Neural crest cell (in vitro differentiated cells): Measurements from ENCODE around the gene UBR4. TPM values are rescaled to one million over a fixed set of nuclear protein-coding genes. Genes with fewer than 3 reads are reported as not detected.

Source experiments
- DNase-seq: peaks from one replicate; pipeline ENCODE4 v3.0.0; 2021; ENCODE audit warnings: low read depth, mixed read lengths, low spot score
- H3K27ac Mint-ChIP-seq: one replicate; pipeline ENCODE4 v1.8.0; 2021; ENCODE audit warnings: mild to moderate bottlenecking, mixed read lengths; ENCODE audit not compliant: unreplicated experiment
- H3K27me3 Mint-ChIP-seq: 2 replicates; pipeline ENCODE4 v1.8.0; 2021; ENCODE audit warnings: low read depth, mild to moderate bottlenecking, mixed read lengths
- H3K36me3 Mint-ChIP-seq: 2 replicates; pipeline ENCODE4 v1.8.0; 2021; ENCODE audit warnings: low read depth, mild to moderate bottlenecking, mixed read lengths
- H3K4me1 Mint-ChIP-seq: 2 replicates; pipeline ENCODE4 v1.8.0; 2021; ENCODE audit warnings: mixed read lengths
- H3K4me3 Mint-ChIP-seq: one replicate; pipeline ENCODE4 v1.8.0; 2021; ENCODE audit warnings: mild to moderate bottlenecking, mixed read lengths
- H3K9me3 Mint-ChIP-seq: 2 replicates; pipeline ENCODE4 v1.8.0; 2021; ENCODE audit warnings: mixed read lengths
- total RNA-seq: library from RNA; stranded (reverse); gene quantifications from 2 replicates; pipeline ENCODE4 v1.2.1, GENCODE V29; 2021
- TF ChIP-seq, protein P1 (sequence below): fragments of 200-600 bp; sonication (generic); conservative IDR thresholded peaks from 2 replicates; pipeline ENCODE4 v1.5.0; 2021; ENCODE audit warnings: antibody characterized with exemption, mild to moderate bottlenecking

The UBR4 gene
- total RNA-seq, 1 donor from 2014 or later = 114 TPM

DNA sequence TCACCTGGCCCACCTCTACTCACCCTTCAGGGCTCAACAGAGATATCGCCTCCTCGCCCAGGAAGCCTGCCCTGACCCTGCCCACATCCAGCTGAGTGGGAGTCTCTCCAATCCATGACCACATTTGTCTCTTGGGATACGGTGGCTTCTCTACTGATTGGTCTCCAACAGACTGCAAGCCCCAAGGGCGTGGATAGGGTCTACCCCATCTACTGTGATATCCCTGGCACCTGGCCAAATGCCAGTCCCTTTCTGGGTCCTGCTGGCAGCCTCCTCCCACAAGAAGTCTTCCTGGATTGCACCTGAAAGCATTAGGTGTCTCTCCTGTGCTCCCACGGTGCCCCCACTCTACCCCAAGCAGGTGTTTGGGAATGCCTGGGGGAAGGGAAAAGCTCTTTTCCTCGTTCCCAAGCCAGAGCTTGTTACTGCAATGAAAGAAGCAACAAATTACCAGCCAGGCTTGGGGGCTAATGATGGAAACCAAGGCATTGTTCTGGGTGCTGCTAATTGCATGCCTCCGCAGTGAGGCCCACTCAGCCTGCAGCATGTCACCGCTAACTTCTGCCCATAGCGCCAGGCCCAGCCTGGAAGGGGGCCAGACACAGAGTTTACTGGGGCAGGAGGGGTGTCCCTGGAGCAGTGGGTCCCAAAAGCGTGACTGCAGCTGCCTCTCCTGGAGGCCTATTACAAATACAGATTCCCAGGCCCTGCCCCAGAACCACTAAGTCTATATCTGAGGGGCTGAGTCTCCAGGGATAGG, 162.9 kb downstream of the UBR4 start:
- Mint-ChIP-seq H3K27ac (peak overlapping the region; percentile 71), H3K27me3 (no peaks in the 10 kb centered on the region), H3K4me3 (no peak overlapping the region), H3K4me1 (peaks cover 19% of the 10 kb centered on the region), H3K9me3 (no peaks in the 10 kb centered on the region), H3K36me3 (no peaks in the 10 kb centered on the region)
- TF ChIP-seq, protein P1, sequence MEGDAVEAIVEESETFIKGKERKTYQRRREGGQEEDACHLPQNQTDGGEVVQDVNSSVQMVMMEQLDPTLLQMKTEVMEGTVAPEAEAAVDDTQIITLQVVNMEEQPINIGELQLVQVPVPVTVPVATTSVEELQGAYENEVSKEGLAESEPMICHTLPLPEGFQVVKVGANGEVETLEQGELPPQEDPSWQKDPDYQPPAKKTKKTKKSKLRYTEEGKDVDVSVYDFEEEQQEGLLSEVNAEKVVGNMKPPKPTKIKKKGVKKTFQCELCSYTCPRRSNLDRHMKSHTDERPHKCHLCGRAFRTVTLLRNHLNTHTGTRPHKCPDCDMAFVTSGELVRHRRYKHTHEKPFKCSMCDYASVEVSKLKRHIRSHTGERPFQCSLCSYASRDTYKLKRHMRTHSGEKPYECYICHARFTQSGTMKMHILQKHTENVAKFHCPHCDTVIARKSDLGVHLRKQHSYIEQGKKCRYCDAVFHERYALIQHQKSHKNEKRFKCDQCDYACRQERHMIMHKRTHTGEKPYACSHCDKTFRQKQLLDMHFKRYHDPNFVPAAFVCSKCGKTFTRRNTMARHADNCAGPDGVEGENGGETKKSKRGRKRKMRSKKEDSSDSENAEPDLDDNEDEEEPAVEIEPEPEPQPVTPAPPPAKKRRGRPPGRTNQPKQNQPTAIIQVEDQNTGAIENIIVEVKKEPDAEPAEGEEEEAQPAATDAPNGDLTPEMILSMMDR = no peak
- DNase-seq = no peak

DNA sequence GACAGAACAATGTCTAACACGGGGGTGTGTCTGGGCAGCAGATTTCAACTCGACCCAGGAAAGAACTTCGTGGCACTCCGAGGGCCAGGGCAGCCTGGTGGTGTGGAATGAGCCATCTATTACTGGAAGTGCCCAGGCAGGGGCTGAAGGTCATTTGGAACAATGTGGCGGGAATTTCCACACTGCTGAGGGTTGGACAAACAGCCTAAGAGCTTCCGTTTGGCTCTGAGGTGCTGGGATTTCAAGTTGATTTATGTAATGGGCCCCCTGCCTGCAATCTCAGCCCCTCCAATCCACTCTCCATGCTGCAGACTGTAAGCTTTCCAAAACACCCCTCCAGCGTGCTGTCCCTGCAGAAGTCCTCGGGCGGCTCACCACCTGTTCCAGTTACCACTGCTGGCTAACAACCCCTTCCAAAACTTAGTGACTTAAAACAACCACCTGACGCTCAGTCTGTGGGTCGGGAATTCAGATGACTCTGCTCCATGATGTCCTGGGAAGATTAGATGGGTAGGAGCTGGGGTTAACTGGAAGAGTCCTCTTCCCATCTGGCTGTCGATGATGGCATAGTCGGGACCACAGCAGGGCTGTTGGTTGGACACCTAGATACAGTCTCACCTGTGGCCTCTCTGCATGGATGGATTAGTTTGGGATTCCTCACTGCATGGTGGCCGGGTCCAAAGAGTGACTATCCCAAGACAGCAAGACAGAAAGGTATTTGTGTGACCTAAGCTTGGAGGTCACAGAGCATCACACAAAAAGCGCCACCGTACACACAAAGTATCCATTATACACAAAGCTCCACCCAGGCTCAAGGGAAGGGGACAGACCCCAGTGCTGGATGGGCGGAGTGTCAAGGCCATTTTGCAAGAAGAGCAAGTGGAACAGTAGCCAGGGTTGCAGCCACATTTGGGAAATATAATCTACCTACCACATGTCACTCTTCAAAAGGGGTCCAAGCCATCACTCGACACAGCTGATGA, 163.9 kb downstream of the UBR4 start:
- Mint-ChIP-seq H3K27me3 (no peaks in the 10 kb centered on the region), H3K36me3 (no peaks in the 10 kb centered on the region), H3K27ac (peak overlapping the region; percentile 22), H3K4me1 (peaks cover 19% of the 10 kb centered on the region), H3K9me3 (no peaks in the 10 kb centered on the region), H3K4me3 (no peak overlapping the region)
- no peak for DNase-seq
- TF ChIP-seq, protein P1 = no peak

GRCh38 chr1:19044975-19045831, 164.9 kb downstream of the UBR4 start:
- TF ChIP-seq, protein P1 = no peak
- Mint-ChIP-seq H3K27ac (no peak overlapping the region), H3K36me3 (no peaks in the 10 kb centered on the region), H3K27me3 (no peaks in the 10 kb centered on the region), H3K4me3 (no peak overlapping the region), H3K4me1 (peaks cover 19% of the 10 kb centered on the region), H3K9me3 (no peaks in the 10 kb centered on the region)
- DNase-seq = no peak

DNA sequence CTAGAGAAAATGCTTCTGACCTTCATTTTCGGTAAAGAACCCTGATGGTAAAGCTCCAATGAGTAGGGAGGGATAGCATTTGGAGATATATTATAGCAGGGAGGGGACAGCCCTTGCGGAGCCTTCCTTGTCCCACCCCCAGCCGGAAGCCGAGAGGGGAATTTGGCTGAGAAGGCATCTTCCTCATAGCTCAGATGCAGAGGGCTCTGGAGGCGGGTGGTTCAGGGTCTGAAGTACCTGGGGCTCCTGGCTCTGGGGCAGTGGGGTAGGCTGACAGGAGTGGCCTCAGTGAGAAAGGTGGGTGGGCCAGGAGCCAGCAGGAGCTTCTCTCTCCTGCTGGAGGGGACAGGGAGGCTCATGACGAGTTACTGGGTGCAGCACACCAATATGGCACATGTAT, 165.6 kb downstream of the UBR4 start:
- no peaks in the 10 kb centered on the region for H3K27me3 Mint-ChIP-seq
- H3K4me3 Mint-ChIP-seq = no peak overlapping the region
- H3K27ac Mint-ChIP-seq = no peak overlapping the region
- H3K9me3 Mint-ChIP-seq = no peaks in the 10 kb centered on the region
- H3K4me1 Mint-ChIP-seq = peaks cover 19% of the 10 kb centered on the region
- H3K36me3 Mint-ChIP-seq = no peaks in the 10 kb centered on the region
- TF ChIP-seq, protein P1 = no peak
- DNase-seq = no peak
